NCI-H1436 treated with DMSO at 0.1 percent for 48 hours (cell line): ENCODE data around the gene CFAP299.
"Not testable (repeated sequence)": the region's sequence is repeated elsewhere in the genome, so short reads cannot be mapped to it uniquely, and the experiment has no call there.

Experiments used
- DNase-seq: peaks from one replicate; lab custom pipeline; 2025; lab: John Stamatoyannopoulos, UW

Gene CFAP299

GRCh38 chr4:80390178-80390577, 54.6 kb downstream of the CFAP299 start:
- no peak for DNase-seq

DNA sequence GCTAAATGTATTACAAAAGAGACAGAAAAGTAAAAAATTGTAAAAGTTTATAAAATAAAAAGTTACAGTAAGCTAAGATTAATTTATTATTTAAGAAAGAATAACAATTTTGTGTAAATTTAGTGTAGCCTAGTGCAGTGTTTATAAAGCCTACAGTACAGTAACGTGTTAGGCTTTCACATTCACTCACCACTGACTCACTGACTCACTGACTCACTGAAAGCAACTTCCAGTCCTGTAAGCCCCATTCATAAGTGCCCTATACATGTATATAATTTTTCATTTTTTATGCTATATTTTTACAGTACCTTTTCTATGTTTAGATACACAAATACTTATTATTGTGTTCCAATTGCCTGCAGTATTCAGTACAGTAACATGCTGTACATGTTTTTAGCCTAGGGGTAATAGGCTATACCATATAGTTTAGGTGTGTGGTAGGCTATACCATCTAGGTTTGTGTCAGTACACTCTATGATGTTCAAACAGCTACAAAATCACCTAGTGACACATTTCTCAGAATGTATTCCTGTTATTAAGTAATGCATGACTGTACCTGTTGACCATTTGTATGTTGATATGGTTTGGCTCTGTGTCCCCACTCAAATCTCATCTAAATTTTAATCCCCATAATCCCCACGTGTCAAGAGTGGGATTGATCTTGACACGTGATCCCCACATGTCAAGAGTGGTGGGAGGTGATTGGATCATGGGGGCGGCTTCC, 57.9 kb downstream of the CFAP299 start:
- DNase-seq: no peak

DNA sequence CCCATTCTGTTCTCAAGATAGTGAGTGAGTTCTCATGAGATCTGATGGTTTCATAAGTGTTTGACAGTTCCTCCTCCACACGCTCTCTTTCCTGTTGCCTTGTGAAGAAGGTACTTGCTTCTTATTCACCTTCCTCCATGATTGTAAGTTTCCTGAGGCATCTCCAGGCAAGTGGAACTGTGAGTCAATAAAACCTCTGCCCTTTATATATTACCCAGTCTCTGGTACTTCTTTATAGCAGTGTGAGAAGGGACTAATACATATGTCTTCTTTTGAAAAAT, 58.4 kb downstream of the CFAP299 start:
- DNase-seq: no peak

- no peak for DNase-seq
Observed at GRCh38 chr4:80407246-80407645, 71.7 kb downstream of the CFAP299 start.

DNA sequence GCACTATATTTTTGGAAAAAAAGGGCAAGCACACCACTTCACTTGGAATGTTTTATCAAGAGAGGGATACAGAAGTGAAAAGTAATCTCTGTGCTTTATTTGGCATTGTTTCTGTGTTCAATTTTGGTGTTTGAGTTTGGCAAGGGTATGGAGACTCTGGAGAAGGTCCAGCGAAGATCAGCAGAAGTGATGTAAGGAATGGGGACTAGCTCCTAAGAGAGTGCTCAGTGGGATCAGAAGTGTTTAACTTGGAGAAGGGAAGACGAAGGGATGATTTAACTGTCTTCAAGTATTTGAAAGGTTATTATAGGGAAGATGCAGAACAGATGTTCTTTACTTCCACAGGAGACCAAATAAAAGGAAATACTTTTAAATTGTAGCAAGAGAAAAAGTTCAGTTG, 74.3 kb downstream of the CFAP299 start:
- DNase-seq: no peak

- DNase-seq: no peak
Observed at GRCh38 chr4:80412322-80412721, 76.8 kb downstream of the CFAP299 start.

DNA sequence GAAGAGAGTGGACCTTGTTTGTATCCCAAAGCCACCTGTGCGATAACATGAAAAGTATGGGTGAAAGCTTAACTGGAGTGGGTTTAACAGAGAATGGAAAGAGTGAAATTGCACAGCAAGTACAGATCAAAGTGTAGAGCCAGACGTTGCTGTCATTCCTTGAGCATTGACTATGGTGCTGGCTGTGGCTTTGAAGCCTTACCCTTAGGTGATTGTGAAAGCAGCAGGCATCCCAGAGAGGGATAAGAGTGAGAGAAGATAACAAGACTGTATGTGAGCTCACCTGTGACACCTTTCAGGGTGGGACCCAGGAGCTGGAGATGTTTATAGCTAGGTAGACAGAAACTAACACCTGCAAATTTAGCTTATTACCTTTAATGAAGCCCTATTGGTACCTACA, 77.6 kb downstream of the CFAP299 start:
- DNase-seq: no peak

DNA sequence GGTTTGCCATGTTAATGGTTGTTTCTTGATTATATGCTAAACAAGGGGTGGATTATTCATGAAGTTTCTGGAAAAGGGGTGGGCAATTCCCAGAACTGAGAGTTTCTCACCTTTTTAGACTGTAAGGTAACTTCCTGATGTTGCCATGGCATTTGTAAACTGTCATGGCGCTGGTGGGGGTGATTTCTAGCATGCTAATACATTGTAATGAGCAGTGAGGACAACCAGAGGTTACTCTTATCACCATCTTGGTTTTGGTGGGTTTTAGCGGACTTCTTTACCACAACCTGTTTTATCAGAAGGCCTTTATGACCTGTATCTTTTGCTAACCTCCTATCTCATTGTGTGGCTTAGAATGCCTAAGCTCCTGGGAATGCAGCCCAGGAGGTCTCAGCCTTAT, 81.5 kb downstream of the CFAP299 start:
- no peak for DNase-seq

DNA sequence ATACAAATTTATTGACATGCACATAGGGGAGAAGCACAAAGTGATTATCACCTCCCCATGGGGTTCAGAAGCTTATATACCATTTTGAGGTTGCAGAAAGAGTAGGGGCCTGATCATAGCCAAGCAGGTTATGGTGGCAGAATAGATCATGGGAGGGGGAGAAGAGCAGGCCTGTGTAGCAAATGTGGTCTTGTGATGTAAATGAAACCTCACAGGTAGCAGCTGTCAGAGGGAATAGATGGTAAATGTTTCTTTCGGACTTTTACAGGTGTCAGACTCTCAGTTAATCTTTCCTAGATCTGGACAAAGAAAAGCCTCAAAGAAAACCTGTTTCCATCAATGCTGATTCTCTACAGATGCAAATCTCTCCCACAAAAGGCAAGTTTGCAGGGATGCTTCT, 84.4 kb downstream of the CFAP299 start:
- DNase-seq: no peak

- DNase-seq: no peak
Observed at GRCh38 chr4:80420638-80421037, 85.1 kb downstream of the CFAP299 start.

DNA sequence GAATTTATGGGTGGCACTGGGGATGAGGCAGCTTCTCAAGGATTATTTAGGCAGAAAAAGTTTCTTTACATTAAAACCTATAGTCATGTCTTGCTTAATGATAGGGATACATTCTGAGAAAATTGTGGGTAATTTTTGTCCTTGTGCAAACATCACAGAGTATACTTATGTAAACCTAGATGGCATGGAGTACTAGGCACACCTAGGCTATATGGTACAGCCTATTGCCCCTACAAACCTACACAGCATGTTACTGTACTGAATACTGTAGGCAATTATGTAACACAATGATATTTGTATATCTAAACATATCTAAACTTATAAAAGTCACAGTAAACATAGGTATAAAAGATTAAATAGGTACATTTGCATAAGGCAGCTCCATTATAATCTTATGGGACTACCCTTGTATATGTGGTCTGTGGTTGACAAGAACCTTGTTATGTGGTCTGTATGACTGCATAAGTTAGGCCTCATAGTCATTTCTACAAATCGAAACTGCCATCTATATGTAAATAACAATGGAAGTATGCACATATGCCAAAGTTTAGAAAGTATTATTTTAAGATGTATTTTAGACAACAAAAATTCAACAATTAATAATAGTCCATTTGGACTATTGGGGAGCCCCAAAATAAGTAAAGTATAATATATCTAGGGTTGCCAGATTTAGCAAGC, 87.3 kb downstream of the CFAP299 start:
- DNase-seq: no peak

DNA sequence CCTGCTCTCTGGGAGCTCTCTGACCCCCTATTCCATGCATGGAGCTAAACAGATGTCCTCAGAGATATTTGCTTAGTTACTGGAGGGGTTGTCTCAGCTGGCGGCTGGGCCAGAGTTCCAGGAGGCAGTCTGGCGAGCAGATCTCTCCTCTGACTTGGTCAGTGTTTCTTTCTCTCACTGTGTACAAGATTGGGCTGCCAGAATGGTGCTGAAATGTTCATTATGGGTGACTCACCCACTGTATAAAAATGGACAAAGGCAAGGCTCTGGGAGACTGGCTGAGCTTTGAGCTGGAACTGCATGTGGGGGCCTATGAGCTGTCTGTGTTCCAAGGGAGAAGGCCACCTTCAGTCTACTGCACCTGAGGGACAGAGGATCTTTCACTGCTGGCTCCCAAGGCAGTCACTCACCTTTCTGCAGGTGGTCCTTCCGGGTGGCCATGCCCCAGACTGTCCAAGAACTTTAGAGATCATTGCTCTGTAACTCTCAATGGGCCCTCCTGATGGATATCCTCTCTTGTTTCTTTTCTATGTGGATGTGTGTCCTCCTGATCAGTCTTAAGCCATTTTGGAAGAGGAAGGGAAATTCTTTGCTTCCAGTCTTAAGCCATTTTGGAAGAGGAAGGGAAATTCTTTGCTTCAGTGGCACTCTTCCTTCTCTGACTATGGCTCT, 88.2 kb downstream of the CFAP299 start:
- DNase-seq: no peak

- DNase-seq: no peak
Observed at GRCh38 chr4:80424225-80424581, 88.7 kb downstream of the CFAP299 start.

- no peak for DNase-seq
Observed at GRCh38 chr4:80425124-80426100, 89.9 kb downstream of the CFAP299 start.

DNA sequence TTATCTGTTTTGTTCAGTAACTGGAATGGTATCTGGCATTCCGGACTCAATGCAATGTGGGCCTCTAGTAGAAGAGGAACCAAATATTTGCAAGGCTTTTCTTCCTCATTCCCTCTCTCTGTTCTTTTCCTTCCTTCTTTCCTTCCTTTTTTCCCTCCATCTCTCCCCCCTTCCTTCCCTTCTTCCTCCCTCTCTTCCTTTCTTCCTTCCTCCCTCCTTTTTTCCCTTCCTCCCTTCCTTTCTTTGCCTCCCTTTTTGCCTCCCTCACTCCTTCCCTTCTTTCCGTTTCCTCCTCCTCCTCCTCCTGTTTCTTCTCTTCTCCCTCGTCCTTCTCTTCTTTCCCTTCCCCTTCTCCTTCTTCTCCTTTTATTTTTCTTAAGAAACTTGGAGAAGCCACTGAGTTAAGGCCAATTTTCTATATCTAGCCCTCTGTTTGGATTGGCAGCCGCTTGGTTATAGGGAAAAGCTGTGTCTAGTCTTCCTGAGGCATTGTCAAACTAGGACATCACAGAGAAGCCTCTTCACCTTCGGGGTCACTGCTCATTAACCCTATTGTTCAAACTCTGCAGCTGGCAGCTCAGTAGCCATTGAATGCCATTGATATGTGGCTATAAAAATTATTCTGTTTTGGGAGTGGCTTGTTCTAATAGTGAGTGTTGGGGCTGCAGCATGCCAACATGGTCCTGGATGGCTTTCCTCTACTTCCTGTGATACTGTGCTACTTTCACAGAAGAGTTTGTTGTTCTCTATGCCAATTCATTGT, 95.9 kb downstream of the CFAP299 start:
- no peak for DNase-seq

DNA sequence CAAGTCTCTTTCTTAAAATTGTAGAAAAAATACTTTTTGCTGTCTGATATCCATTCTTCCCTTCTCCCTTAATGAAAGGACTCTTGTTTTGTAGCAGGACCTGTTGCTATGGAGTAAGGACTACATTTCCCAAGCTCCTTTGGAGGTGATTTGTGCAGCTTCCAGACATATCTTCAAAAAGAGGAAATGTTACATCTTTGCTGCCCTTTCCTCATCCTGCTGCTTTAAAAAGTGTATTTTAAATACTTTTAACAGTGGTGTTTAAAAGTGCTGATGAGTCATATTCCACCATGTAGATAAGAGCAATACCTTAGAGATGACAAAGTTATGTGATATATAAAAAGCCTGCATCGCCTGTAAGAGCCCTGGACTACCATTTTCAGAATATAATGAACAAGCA, 98.7 kb downstream of the CFAP299 start:
- no peak for DNase-seq

DNA sequence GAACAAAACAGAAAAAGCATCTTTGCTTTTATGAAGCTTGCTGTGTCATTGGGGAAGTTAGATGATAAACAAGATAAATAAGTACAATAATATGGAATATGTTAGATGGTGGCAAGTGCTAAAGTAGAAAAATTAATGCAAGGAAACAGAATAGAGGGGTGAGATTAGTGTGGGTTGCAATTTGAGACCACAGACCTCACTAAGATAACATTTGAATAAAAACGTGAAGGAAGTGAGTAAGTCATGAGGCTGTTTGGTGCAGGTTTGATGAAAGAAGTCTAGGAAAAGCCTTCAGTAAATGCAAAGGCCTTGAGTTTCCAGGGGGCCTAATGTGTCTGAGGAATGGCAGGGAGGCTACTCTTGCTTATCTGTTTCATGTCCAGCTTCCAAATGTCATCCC, 102.5 kb downstream of the CFAP299 start:
- DNase-seq: no peak

- not testable (repeated sequence) for DNase-seq
Observed at GRCh38 chr4:80439294-80440061, 103.9 kb downstream of the CFAP299 start.

GRCh38 chr4:80446248-80446647, 110.7 kb downstream of the CFAP299 start:
- no peak for DNase-seq

GRCh38 chr4:80446664-80447063, 111.1 kb downstream of the CFAP299 start:
- DNase-seq: no peak

- no peak for DNase-seq
Observed at GRCh38 chr4:80447493-80447892, 112.0 kb downstream of the CFAP299 start.
